GM10248 (cell line): ENCODE data around the gene KBTBD12.
"Not testable (repeated sequence)": the region's sequence is repeated elsewhere in the genome, so short reads cannot be mapped to it uniquely, and the experiment has no call there.

Experiments
- CTCF ChIA-PET: fragments of 300-600 bp; sonication (Branson Sonifier 250); formaldehyde crosslinking; extraction: SDS; loops from one replicate; lab custom pipeline; 2021; ENCODE audit warnings: antibody characterized with exemption; lab: Yijun Ruan, JAX
- POLR2A ChIA-PET: fragments of 350-650 bp; sonication (Branson Sonifier 250); formaldehyde crosslinking; extraction: SDS; loops from one replicate; lab custom pipeline; 2020; ENCODE audit warnings: antibody characterized with exemption; lab: Yijun Ruan, JAX
- DNase-seq: peaks from one replicate; pipeline ENCODE4 v3.0.0; 2012; ENCODE audit errors: extremely low spot score
- CTCF ChIP-seq: IDR thresholded peaks from 2 replicates; pipeline ENCODE4 v1.5.1; 2012; ENCODE audit warnings: mild to moderate bottlenecking, low read depth; ENCODE audit errors: extremely low read depth, missing control alignments, control extremely low read depth

Gene KBTBD12

GRCh38 chr3:127902486-127902885, 12.5 kb upstream of the KBTBD12 start:
- no peak for TF ChIP-seq CTCF
- DNase-seq = no peak
- ChIA-PET POLR2A (no interaction called here), CTCF (interaction anchor here (1.0 kb wide), 1 partner anchor 20 kb away, joined by 3 read pairs; no protein-coding TSS in a partner anchor)

- ChIA-PET POLR2A (no interaction called here), CTCF (no interaction called here)
- TF ChIP-seq CTCF = no peak
- DNase-seq = no peak
Measured at GRCh38 chr3:127903611-127904375, 11.2 kb upstream of the KBTBD12 start.

GRCh38 chr3:127905556-127905955, 9.5 kb upstream of the KBTBD12 start:
- TF ChIP-seq CTCF = no peak
- POLR2A ChIA-PET = no interaction called here
- no peak for DNase-seq
- CTCF ChIA-PET = no interaction called here

GRCh38 chr3:127906653-127907052, 8.4 kb upstream of the KBTBD12 start:
- POLR2A ChIA-PET, CTCF ChIA-PET: not testable (repeated sequence)

GRCh38 chr3:127908202-127908601, 6.8 kb upstream of the KBTBD12 start:
- ChIA-PET CTCF (interaction anchor here (1.3 kb wide), 1 partner anchor 16 kb away, joined by 4 read pairs; no protein-coding TSS in a partner anchor), POLR2A (no interaction called here)
- no peak for TF ChIP-seq CTCF
- DNase-seq = no peak

More at GRCh38 chr3:127906653-127907052, 8.4 kb upstream of the KBTBD12 start:
- not testable (repeated sequence) for DNase-seq

- no peak for TF ChIP-seq CTCF
- DNase-seq = no peak
- POLR2A ChIA-PET = no interaction called here
- CTCF ChIA-PET = interaction anchor here (1.0 to 1.6 kb wide), 2 partner anchors 14 to 50 kb away, joined by 3 to 5 read pairs; no protein-coding TSS in a partner anchor
Measured at GRCh38 chr3:127908951-127909350, 6.1 kb upstream of the KBTBD12 start.

- ChIA-PET CTCF (interaction anchor here (1.0 to 1.6 kb wide), 2 partner anchors 14 to 50 kb away, joined by 3 to 5 read pairs; no protein-coding TSS in a partner anchor), POLR2A (no interaction called here)
- DNase-seq = no peak
- no peak for TF ChIP-seq CTCF
Measured at GRCh38 chr3:127909646-127910045, 5.4 kb upstream of the KBTBD12 start.
